Testis (tissue), 2 donors: Measurements from ENCODE around the gene MAN1A2.

Experiments
- CTCF ChIP-seq, 3 experiments: fragments of 450-650 bp in 2 of 3; fragments of 200-600 bp in 1 of 3; sonication (generic) in 1 of 3; IDR thresholded peaks; one replicate each; pipeline ENCODE4 v1.5.1; 2016 to 2019; ENCODE audit warnings: antibody characterized with exemption in 3 of 3, mild to moderate bottlenecking in 2 of 3, moderate library complexity in 1 of 3
- POLR2A ChIP-seq: fragments of 450-650 bp; IDR thresholded peaks from one replicate; pipeline ENCODE4 v1.6.1; 2017; ENCODE audit warnings: antibody characterized with exemption, mild to moderate bottlenecking, moderate library complexity

- TF ChIP-seq CTCF (IDR thresholded peaks at IDR 0.05): no peak
- TF ChIP-seq POLR2A: no peak
These were observed 164.0 kb downstream of the MAN1A2 start for GRCh38 chr1:117531222-117531621.
